HepG2 (cell line): ENCODE data around the gene PKP3. TPM values are rescaled to one million over a fixed set of nuclear protein-coding genes. Genes with fewer than 3 reads are reported as not detected.

Source experiments
- ATAC-seq: fragments of 200-7000 bp; cut with Tn5 transposase; 3 replicates; pipeline ENCODE4 v1.9.1; 2020; ENCODE audit warnings: mild to moderate bottlenecking, moderate library complexity
- BruUV-seq: library from RNA; stranded (reverse); fragments of 400-500 nt; replicated peaks from 2 replicates; lab custom pipeline; 2021; lab: Mats Ljungman, UMichigan
- CTCF ChIA-PET: fragments of 300-600 bp; formaldehyde crosslinking; extraction: SDS; loops from one replicate; lab custom pipeline; 2021; ENCODE audit warnings: low total read pairs, inconsistent platforms, low intra/inter-chr PET ratio; lab: Yijun Ruan, JAX
- POLR2A ChIA-PET: fragments of 350-600 bp; sonication (Branson Sonifier 250); formaldehyde crosslinking; loops from one replicate; lab custom pipeline; 2020; ENCODE audit warnings: antibody characterized with exemption, inconsistent platforms; lab: Yijun Ruan, JAX
- DNase-seq: peaks from one replicate; pipeline ENCODE4 v3.0.0-alpha.2; 2015; ENCODE audit warnings: low spot score
- FAIRE-seq: peaks from 3 replicates; lab custom pipeline; 2011; peaks lifted over from hg19 to GRCh38; lab: Jason Lieb, UNC
- H2AFZ ChIP-seq: one replicate; pipeline ENCODE4 v1.6.1; 2011; ENCODE audit warnings: low read length, inconsistent platforms
- H3K27ac ChIP-seq: fragments of 300-600 bp; 3 replicates; pipeline ENCODE4 v1.8.0; 2011; ENCODE audit warnings: mixed run types, mild to moderate bottlenecking, mixed read lengths, low read length, inconsistent platforms; ENCODE audit not compliant: insufficient read depth; ENCODE audit errors: extremely low read length
- H3K27me3 ChIP-seq, 2 experiments: fragments of 200-600 bp in 1 of 2; 2 replicates in 1 of 2; 3 replicates in 1 of 2; pipeline versions ENCODE4 v1.6.0 to v1.8.0; 2011; ENCODE audit warnings: low read length in 2 of 2, mild to moderate bottlenecking in 2 of 2, moderate library complexity in 2 of 2, inconsistent platforms in 1 of 2; ENCODE audit not compliant: insufficient read depth in 2 of 2, control insufficient read depth in 1 of 2
- H3K36me3 ChIP-seq, 2 experiments: fragments of 200-600 bp in 1 of 2; replicated peaks in 1 of 2; 2 replicates in 1 of 2; 3 replicates in 1 of 2; pipeline versions ENCODE4 v1.5.1 to v1.8.0; 2011; ENCODE audit warnings: low read length in 2 of 2, inconsistent platforms in 1 of 2; ENCODE audit not compliant: insufficient read depth in 2 of 2, control insufficient read depth in 1 of 2
- H3K4me1 ChIP-seq: 2 replicates; pipeline ENCODE4 v1.5.1; 2012; ENCODE audit warnings: low read length, inconsistent platforms; ENCODE audit not compliant: insufficient read depth
- H3K4me2 ChIP-seq: 2 replicates; pipeline ENCODE4 v1.6.0; 2011; ENCODE audit warnings: low read depth, low read length, inconsistent platforms
- H3K4me3 ChIP-seq, 3 experiments: fragments of 200-600 bp in 1 of 3; sonication (generic), shearing (Covaris generic) in 1 of 3; replicated peaks in 1 of 3; 2 replicates each; pipeline ENCODE4 v1.5.1; 2011 to 2016; ENCODE audit warnings: low read length in 3 of 3, inconsistent platforms in 2 of 3, low read depth in 2 of 3, mild to moderate bottlenecking in 2 of 3, control low read depth in 1 of 3, mixed read lengths in 1 of 3; ENCODE audit not compliant: insufficient read depth in 1 of 3
- H3K79me2 ChIP-seq: one replicate; pipeline ENCODE4 v1.6.1; 2011; ENCODE audit warnings: low read length, inconsistent platforms; ENCODE audit not compliant: insufficient read depth
- H3K9ac ChIP-seq: 2 replicates; pipeline ENCODE4 v1.6.0; 2011; ENCODE audit warnings: mild to moderate bottlenecking, low read depth, low read length, inconsistent platforms; ENCODE audit not compliant: insufficient read depth
- H3K9me3 ChIP-seq: 2 replicates; pipeline ENCODE4 v1.5.1; 2012; ENCODE audit warnings: mild to moderate bottlenecking, low read length
- H4K20me1 ChIP-seq: 2 replicates; pipeline ENCODE4 v1.6.0; 2011; ENCODE audit warnings: inconsistent platforms, mild to moderate bottlenecking, low read length, moderate library complexity; ENCODE audit not compliant: insufficient read depth
- ADNP ChIP-seq: sonication (generic); formaldehyde crosslinking; IDR thresholded peaks from 2 replicates; pipeline ENCODE4 v1.4.0; 2020; ENCODE audit warnings: missing genetic modification reagents
- ATF5 ChIP-seq: sonication (generic); formaldehyde crosslinking; IDR thresholded peaks from 2 replicates; pipeline ENCODE4 v1.4.0; 2020; ENCODE audit warnings: mild to moderate bottlenecking, low read depth, missing genetic modification reagents
- MAFF ChIP-seq: IDR thresholded peaks from 2 replicates; pipeline ENCODE4 v1.6.1; 2011; ENCODE audit warnings: low read depth, low read length, improper control_type of control experiment
- RCOR2 ChIP-seq: IDR thresholded peaks from 2 replicates; pipeline ENCODE4 v1.6.1; 2016; ENCODE audit warnings: missing biosample characterization, missing genetic modification reagents
- RELA ChIP-seq: sonication (generic); formaldehyde crosslinking; IDR thresholded peaks from 2 replicates; pipeline ENCODE4 v1.4.0; 2020; ENCODE audit warnings: missing genetic modification reagents
- RXRA ChIP-seq: sonication (generic); formaldehyde crosslinking; IDR thresholded peaks from 2 replicates; pipeline ENCODE4 v1.5.1; 2020; ENCODE audit warnings: missing genetic modification reagents
- SP1 ChIP-seq, 2 experiments: fragments of 450-650 bp in 1 of 2; sonication (generic) in 1 of 2; formaldehyde crosslinking in 1 of 2; IDR thresholded peaks; 2 replicates each; pipeline versions ENCODE4 v1.4.0 to v1.6.1; 2016 to 2020; ENCODE audit warnings: missing genetic modification reagents in 1 of 2
- ZBTB25 ChIP-seq: IDR thresholded peaks from 2 replicates; pipeline ENCODE4 v1.6.1; 2018; ENCODE audit warnings: missing genetic modification reagents
- ZMYM3 ChIP-seq: sonication (generic); formaldehyde crosslinking; IDR thresholded peaks from 2 replicates; pipeline ENCODE4 v1.5.1; 2020; ENCODE audit warnings: mild to moderate bottlenecking, missing genetic modification reagents
- ZNF160 ChIP-seq: sonication (generic); formaldehyde crosslinking; IDR thresholded peaks from 2 replicates; pipeline ENCODE4 v1.8.0; 2022; ENCODE audit warnings: mild to moderate bottlenecking, inconsistent platforms, missing genetic modification reagents
- ZSCAN21 ChIP-seq: sonication (generic); formaldehyde crosslinking; IDR thresholded peaks from 2 replicates; pipeline ENCODE4 v1.8.0; 2022; ENCODE audit warnings: mild to moderate bottlenecking, missing genetic modification reagents, moderate library complexity, borderline replicate concordance
- WGBS: methylation state at CpG from one replicate; pipeline ENCODE4 v1.1.6; 2017; ENCODE audit warnings: low lambda C conversion rate; 5-methylcytosine and 5-hydroxymethylcytosine counted together
- in situ Hi-C: cut with HindIII; loops from 2 replicates; pipeline ENCODE4 v1.10.0; 2017; ENCODE audit warnings: low pct_unique_long_range_greater_than_20kb; ENCODE audit not compliant: extremely low pct_ligation_motif_present
- intact Hi-C: fragments of 100-400 bp; cut with micrococcal nuclease; formaldehyde crosslinking; loops from one replicate; pipeline ENCODE4 v1.10.0; 2022; ENCODE audit not compliant: unreplicated experiment
- polyA plus RNA-seq, 8 experiments: library from polyadenylated mRNA; depleted of rRNA in 3 of 8; stranded (reverse) in 7 of 8; unstranded in 1 of 8; fragments of >200 nt; fragmentation: Illumina TruSeq in 4 of 8; extraction: Trizol in 4 of 8; gene quantifications; 2 replicates each; pipeline versions ENCODE4 v1.2.1 to v1.2.3, GENCODE V29; 2011 to 2016; ENCODE audit warnings: low read depth in 4 of 8, missing spikeins in 1 of 8, mixed read lengths in 1 of 8; ENCODE audit not compliant: insufficient read depth in 1 of 8
- total RNA-seq, 5 experiments: library from RNA; depleted of rRNA; stranded (reverse); fragments of >200 nt; fragmentation: Illumina TruSeq; extraction: Trizol; gene quantifications; 2 replicates each; pipeline ENCODE4 v1.2.3, GENCODE V29; 2016; ENCODE audit warnings: low read depth in 1 of 5
- TF ChIP-seq, protein P1 (sequence below), 2 experiments: sonication (generic) in 1 of 2; formaldehyde crosslinking in 1 of 2; IDR thresholded peaks; 2 replicates each; pipeline versions ENCODE4 v1.4.0 to v1.6.1; 2018 to 2020; ENCODE audit warnings: missing genetic modification reagents in 2 of 2, borderline replicate concordance in 1 of 2, low read depth in 1 of 2, mild to moderate bottlenecking in 1 of 2, missing biosample characterization in 1 of 2

PKP3 gene
- total and polyA plus RNA-seq, 2 of the 13 experiments (the other 11 are each of a cell fraction or from before 2014, with no cell fraction given), result 18.0 to 28.7 TPM

DNA sequence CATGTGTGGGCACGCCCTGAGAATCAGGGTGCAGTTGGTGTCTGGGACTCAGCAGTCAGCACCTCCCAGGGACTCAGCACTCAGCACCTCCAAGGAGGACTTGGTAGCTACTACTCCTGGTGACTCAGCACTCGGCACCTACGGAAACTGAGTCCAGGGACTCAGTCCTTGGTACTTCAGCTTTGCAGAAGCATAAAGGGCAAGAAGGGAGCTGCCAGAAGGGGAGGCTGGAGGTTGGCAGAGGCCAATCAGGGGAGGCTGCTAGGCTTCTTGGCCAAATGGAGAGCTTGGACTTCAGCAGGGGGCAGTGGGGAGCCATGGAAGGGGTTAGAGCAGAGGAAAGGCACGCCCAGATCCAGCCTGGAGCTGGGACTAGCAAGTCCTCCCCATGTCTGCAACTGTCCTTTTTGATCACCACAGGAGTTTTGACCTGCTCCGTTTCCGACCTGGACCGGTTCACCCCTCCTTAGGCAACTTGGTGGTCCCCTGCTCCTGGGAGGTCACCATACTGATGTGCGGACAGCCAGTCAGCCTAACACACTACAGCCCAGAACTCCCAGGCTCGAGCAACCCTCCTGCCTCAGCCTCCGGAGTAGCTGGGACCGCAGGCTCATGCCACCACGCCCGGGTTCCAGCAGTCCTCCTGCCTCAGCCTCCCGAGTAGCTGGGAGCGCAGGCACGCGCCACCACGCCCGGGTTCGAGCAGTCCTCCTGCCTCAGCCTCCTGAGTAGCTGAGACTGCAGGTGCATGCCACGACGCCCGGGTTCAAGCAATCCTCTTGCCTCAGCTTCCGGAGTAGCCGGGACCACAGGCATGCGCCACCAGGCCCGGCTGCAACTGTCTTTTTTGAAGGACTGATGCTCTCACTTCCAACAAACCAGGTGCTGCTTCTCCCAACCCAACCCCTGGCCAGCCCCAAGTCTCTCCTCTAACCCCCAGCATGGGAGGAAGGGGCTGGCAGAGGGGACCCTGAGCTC lies 46.3 kb downstream of the PKP3 start (continued):
- TF ChIP-seq, protein P1, sequence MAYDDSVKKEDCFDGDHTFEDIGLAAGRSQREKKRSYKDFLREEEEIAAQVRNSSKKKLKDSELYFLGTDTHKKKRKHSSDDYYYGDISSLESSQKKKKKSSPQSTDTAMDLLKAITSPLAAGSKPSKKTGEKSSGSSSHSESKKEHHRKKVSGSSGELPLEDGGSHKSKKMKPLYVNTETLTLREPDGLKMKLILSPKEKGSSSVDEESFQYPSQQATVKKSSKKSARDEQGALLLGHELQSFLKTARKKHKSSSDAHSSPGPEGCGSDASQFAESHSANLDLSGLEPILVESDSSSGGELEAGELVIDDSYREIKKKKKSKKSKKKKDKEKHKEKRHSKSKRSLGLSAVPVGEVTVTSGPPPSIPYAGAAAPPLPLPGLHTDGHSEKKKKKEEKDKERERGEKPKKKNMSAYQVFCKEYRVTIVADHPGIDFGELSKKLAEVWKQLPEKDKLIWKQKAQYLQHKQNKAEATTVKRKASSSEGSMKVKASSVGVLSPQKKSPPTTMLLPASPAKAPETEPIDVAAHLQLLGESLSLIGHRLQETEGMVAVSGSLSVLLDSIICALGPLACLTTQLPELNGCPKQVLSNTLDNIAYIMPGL (CRISPR knock-in tag; IDR thresholded peaks at IDR 0.05; ENCODE audit: borderline replicate concordance in 1 of 2, low read depth in 1 of 2), result 0 out of 4 replicates have a peak, but pooled peaks of 1 of the 2 experiments have one; percentile 27
- TF ChIP-seq ATF5 (CRISPR knock-in tag) (no peak), ZMYM3 (CRISPR knock-in tag) (0 out of 2 replicates have a peak, but pooled peaks have one; percentile 3), ZSCAN21 (CRISPR knock-in tag) (peak; percentile 100), RCOR2 (CRISPR knock-in tag) (no peak), MAFF (no peak), ADNP (CRISPR knock-in tag) (no peak)

- ChIA-PET CTCF (no interaction called here), POLR2A (interaction anchor here (1.2 to 2.5 kb wide), 4 partner anchors 9 to 77 kb away, joined by 4 to 10 read pairs (median 6); partner anchors contain the start of gene PTDSS2)
- intact Hi-C loops (no loop called here), in situ Hi-C loops (loop anchor here (5.0 kb wide), 1 partner anchor 34 kb away; no protein-coding TSS in a partner anchor)
- Histone ChIP-seq H3K36me3 (no peaks in the 10 kb centered on the region), H3K27ac (no peak overlapping the region), H3K9me3 (no peaks in the 10 kb centered on the region), H4K20me1 (no peaks in the 10 kb centered on the region), H3K9ac (peak overlapping the region; percentile 22; the same call in 1 of the 2 replicates), H3K4me1 (peaks cover 47% of the 10 kb centered on the region), H3K27me3 (no peaks in the 10 kb centered on the region), H3K79me2 (no peaks in the 10 kb centered on the region), H3K4me2 (peak overlapping the region; percentile 95), H3K4me3 (peak overlapping the region; percentile 67 to 77 (median 75); a peak in 5 of 6 replicates), H2AFZ (no peak overlapping the region)
- 79% methylated on average over 9 of the region's 13 CpGs for WGBS
- BruUV-seq, result no TSS peak
- ATAC-seq, result no peak
- no peak for DNase-seq
- no peak for FAIRE-seq
- TF ChIP-seq ZNF160 (CRISPR knock-in tag), result no peak
- no peak for TF ChIP-seq RELA (CRISPR knock-in tag)
- TF ChIP-seq RXRA (CRISPR knock-in tag), result 0 out of 2 replicates have a peak, but pooled peaks have one; percentile 23
- TF ChIP-seq SP1 (IDR thresholded peaks at IDR 0.05), result no peak
- no peak for TF ChIP-seq SP1 (CRISPR knock-in tag; IDR thresholded peaks at IDR 0.05)
- TF ChIP-seq ZBTB25 (CRISPR knock-in tag), result no peak
Measured at GRCh38 chr11:441043-441417, 47.0 kb downstream of the PKP3 start.
